Measurements from ENCODE around the gene DBI.

The DBI gene

GRCh38 chr2:119366649-119367471 is at the start of gene DBI, which contains the start of gene C2orf76:
TSS of gene DBI (plus strand) at chr2:119366977. CDS start at chr2:119367052, 75 bp downstream.
TSS of gene C2orf76 (minus strand) at chr2:119366834. CDS start at chr2:119339959, 26,875 bp downstream.
- DNase-seq (ENCODE audit: insufficient read length, low spot score) (peak; percentile 94), FAIRE-seq (peak; percentile 82)

GRCh38 chr2:119317554-119317953 is 49.2 kb upstream of the DBI start:
- DNase-seq (ENCODE audit: insufficient read length, low spot score) (no peak), FAIRE-seq (no peak)

DNA sequence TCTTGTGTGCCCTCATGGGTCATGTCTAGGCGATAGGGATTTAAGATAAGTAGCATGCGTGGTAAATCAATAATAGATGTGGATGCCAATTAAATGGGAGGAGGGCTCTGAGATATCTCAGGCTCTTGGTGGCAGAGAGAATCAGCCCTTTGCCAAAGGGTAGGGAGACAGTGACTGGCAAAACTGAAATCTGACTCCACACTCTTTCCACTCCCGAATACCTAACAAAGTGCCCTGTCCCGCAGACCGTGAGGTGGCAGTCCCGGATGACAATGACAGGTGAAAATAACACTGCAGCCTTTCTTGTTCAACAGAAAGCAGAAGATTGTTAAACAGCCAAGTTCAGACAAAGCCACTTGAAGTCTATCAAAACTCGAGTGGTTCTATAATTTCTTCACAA is 47.2 kb upstream of the DBI start:
- FAIRE-seq: no peak
- no peak for DNase-seq (ENCODE audit: insufficient read length, low spot score)

DNA sequence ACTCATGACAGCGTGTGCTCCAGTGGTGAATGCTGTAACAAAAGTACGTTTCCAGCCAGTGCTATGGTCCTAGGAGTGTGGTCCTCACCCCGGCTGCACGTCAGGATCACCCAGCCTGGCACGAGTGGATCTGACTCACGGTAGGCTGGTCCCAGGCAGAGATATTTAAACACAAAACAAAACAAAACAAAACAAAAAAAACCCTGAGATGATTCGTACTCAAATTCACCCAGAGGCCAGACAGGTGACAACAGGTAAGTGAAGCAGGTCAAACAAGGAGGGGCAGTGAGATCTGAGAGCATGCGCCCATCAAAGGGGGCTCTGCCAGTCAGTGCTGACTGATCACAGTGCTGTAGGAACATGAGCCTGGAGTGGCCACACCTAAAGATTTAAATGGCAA is 43.3 kb upstream of the DBI start:
- DNase-seq (ENCODE audit: insufficient read length, low spot score) (no peak), FAIRE-seq (no peak)

DNA sequence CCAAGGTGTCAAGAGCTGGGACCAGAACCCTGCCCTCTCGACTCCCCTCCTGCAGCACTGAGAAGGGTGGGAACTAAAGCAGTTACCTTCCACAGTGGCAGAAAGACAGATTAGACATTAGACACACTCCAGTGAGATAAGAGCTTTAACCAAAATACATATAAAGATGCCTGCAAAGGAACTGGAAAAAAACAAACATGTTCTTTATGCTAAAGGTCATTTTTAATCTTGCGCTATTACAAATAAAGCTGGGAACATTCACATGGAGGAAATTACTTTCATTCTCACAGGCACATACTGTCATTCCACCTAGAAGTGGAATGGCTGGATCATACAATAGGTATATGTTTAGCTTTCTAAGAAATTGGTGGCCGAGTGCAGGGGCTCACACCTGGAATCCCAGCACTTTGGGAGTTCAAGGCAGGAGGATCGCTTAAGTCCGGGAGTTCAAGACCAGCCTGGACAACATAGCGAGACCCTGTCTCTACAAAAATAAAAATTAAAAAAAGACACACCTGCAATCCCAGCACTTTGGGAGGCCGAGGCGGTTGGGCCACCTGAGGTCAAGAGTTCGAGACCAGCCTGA is 42.0 kb upstream of the DBI start:
- DNase-seq (ENCODE audit: insufficient read length, low spot score) (no peak), FAIRE-seq (no peak)

- FAIRE-seq (no peak), DNase-seq (ENCODE audit: insufficient read length, low spot score) (no peak)
Observed at GRCh38 chr2:119326938-119327337, 39.8 kb upstream of the DBI start.

GRCh38 chr2:119327431-119327830 is 39.3 kb upstream of the DBI start:
- no peak for DNase-seq (ENCODE audit: insufficient read length, low spot score)
- FAIRE-seq: no peak

DNA sequence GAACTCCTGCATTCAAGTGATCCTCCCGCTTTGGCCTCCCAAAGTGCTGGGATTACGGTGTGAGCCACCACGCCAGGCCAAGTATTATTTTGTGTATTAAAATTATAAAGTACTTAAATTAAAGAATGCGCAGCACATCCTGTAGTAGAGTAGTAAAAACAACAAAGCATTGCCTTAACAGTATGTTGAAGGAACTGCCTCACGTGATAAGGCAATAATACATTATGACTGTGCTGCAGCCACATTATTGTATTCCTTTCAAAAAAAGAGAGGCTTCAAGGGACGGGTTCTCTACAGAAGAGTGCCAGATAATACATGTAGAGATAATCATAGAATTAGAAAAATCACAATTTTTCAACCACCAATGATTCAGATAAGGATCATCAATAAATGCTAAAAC is 33.8 kb upstream of the DBI start:
- no peak for FAIRE-seq
- no peak for DNase-seq (ENCODE audit: insufficient read length, low spot score)

- no peak for DNase-seq (ENCODE audit: insufficient read length, low spot score)
- FAIRE-seq: no peak
Observed at GRCh38 chr2:119333360-119333759, 33.4 kb upstream of the DBI start.

- FAIRE-seq (no peak), DNase-seq (ENCODE audit: insufficient read length, low spot score) (no peak)
Observed at GRCh38 chr2:119333833-119334232, 32.9 kb upstream of the DBI start.

DNA sequence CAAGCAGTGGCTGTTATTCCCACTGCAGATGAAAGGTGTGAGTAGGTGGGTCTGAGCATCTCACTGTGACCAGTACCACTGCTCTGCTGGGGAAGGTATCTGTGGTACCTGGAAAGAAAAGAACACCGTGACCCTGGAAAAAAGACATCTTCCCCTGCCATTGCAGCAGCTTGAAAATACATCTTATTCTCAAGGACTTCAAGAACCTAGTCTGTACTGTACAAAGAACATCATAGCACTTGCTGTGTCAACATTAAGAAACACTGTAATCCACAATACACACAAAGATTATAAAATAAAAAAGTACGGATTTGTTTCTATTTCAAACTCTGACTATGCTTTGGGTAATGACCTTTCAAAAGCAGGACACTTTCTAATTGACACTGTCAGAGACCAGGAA is 29.0 kb upstream of the DBI start:
- DNase-seq (ENCODE audit: insufficient read length, low spot score) (no peak), FAIRE-seq (no peak)

- DNase-seq (ENCODE audit: insufficient read length, low spot score): no peak
- FAIRE-seq: no peak
Observed at GRCh38 chr2:119338272-119338671, 28.5 kb upstream of the DBI start.

DNA sequence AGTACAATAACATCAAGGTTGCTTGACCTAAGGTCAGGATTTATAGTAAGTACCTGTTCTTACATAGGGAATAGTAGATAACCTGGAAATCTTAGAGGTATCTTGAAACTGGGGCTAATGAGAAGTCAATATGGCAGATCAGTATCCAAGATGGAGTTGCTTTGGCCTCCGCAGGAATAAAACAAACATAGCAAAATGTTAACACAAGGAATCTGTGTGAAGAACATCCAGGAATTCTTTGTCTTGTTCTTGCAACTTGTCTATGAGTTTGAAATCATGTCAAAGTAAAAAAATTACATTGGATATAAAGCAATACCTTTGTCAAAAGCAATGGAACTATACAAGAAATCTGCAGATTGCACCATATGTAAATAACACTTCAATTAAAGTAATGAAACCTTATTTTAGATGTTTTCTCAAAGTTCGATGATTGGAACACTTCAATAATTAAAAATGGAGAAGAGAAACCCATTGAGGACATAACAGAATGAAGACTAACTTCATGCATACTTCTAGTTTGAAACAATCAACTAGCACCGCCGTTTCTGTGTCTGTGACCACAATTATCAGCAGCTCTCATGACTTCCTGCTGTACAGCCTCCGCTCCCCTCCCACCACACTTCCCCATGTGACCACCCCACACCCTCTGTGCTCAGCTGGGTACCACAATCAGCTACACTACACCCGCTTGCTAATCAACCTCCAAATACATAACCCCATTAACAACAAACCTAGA is 27.8 kb upstream of the DBI start:
- DNase-seq (ENCODE audit: insufficient read length, low spot score) (no peak), FAIRE-seq (no peak)

- FAIRE-seq: no peak
Observed at GRCh38 chr2:119339562-119339923, 27.2 kb upstream of the DBI start.

DNA sequence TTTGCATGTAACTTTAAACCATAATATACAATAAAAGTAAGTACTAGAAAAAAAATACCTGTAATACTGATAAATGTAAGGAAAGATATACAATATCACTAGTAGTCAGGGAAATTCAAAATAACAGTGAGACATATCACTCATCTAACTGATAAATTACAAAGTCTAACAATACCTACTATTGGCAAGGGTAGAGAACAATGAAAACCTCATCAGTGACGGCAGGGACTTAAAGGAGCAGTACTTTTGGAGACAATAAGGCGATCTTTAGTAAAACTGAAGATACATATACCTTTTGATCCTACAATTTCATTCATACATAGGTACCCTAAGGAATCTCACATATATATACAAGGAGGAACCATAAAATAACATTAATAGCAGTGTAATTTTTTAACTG is 25.1 kb upstream of the DBI start:
- no peak for DNase-seq (ENCODE audit: insufficient read length, low spot score)
- no peak for FAIRE-seq

More at GRCh38 chr2:119339562-119339923, 27.2 kb upstream of the DBI start:
- DNase-seq (ENCODE audit: insufficient read length, low spot score): no peak

GRCh38 chr2:119349289-119349688 is 17.5 kb upstream of the DBI start:
- FAIRE-seq: no peak
- no peak for DNase-seq (ENCODE audit: insufficient read length, low spot score)

DNA sequence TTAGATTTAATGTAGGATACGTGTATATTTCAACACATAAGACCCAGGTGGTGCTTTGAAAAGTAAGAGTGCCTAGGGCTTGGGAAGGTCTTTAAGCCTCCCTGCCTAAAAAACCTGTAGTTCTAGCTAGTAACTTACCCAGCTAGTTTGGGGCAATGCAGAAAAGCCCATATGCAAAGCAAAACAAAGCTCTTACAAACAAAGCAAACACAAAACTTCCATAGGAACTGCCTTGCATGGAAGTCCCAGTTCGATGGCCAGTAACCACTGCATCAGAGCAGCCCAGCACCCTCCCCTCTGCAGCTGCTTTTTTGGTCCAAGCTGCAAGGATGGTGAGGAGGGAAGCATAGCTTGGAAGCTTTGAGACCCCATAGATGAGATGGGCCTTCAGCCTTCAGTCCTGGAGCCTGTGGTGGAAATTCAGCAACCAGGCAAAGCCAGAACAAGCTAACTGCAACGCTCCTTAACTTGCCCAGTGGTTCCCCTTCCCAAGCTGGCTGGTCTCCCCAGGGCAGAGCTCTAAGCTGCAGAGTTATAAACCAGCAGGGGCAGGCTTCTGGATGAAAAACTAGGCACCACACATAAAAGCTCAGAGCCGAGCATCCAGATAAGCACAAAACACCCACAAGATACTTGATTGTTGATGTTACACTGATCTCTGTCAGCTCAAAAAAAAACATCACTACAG is 16.3 kb upstream of the DBI start:
- DNase-seq (ENCODE audit: insufficient read length, low spot score) (no peak), FAIRE-seq (no peak)

GRCh38 chr2:119352357-119352756 is 14.4 kb upstream of the DBI start:
- no peak for DNase-seq (ENCODE audit: insufficient read length, low spot score)
- FAIRE-seq: no peak

- DNase-seq (ENCODE audit: insufficient read length, low spot score): no peak
- no peak for FAIRE-seq
Observed at GRCh38 chr2:119354860-119355259, 11.9 kb upstream of the DBI start.

GRCh38 chr2:119359774-119360173 is 7.0 kb upstream of the DBI start:
- DNase-seq (ENCODE audit: insufficient read length, low spot score): no peak
- no peak for FAIRE-seq

DNA sequence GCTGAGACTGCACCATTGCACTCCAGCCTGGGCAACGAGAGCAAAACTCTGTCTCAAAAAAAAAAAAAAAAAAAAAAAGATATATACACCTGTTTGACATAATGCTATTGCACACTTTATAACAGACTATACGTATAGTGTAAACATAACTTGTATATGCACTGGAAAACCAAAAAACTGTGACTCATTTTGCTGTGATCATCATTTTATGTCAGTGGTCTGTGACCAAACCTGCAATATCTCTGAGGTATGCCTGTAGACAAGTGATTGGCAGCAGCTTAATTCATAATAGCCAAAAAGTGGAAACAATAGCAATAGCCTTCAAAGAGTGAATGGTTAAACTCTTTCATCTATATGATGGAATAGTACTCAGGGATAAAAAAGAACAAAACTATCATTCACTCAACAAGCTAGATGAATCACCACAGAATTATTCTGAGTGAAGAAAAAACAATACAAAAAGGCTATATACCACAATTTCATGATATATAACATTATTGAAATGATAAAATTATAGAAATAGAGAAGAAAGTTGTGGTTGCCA is 6.3 kb upstream of the DBI start:
- FAIRE-seq (no peak), DNase-seq (ENCODE audit: insufficient read length, low spot score) (no peak)

All from HTR-8/SVneo (cell line).